Liver (tissue), 9 donors: ENCODE measurements around the gene TRIM9. TPM values are rescaled to one million over a fixed set of nuclear protein-coding genes. Genes with fewer than 3 reads are reported as not detected.

Experiments used
- DNase-seq: peaks from one replicate; pipeline ENCODE4 v3.0.0-alpha.2; 2017; ENCODE audit warnings: low spot score
- H3K27ac ChIP-seq, 2 donors: one replicate each; pipeline ENCODE4 v1.7.0; 2013; ENCODE audit warnings: inconsistent platforms in 2 of 2, low read length in 2 of 2, control low read depth in 1 of 2, low read depth in 1 of 2, mild to moderate bottlenecking in 1 of 2
- H3K27me3 ChIP-seq, 4 donors: one replicate each; pipeline versions ENCODE4 v1.6.1 to v1.7.0; 2013; ENCODE audit warnings: low read length in 3 of 4, inconsistent platforms in 1 of 4, mild to moderate bottlenecking in 1 of 4, moderate library complexity in 1 of 4; ENCODE audit not compliant: control insufficient read depth in 4 of 4, insufficient read depth in 4 of 4
- H3K36me3 ChIP-seq, 4 donors: one replicate each; pipeline versions ENCODE4 v1.6.1 to v1.7.0; 2013; ENCODE audit warnings: low read length in 3 of 4, mild to moderate bottlenecking in 3 of 4, low read depth in 1 of 4, moderate library complexity in 1 of 4; ENCODE audit not compliant: control insufficient read depth in 4 of 4, insufficient read depth in 3 of 4
- H3K4me1 ChIP-seq, 4 donors: one replicate each; pipeline versions ENCODE4 v1.6.1 to v1.7.0; 2013; ENCODE audit warnings: low read length in 3 of 4, mild to moderate bottlenecking in 3 of 4, moderate library complexity in 1 of 4; ENCODE audit not compliant: control insufficient read depth in 4 of 4, insufficient read depth in 4 of 4
- H3K4me3 ChIP-seq, 3 donors: one replicate each; pipeline versions ENCODE4 v1.6.1 to v1.7.0; 2013; ENCODE audit warnings: low read length in 3 of 3, control low read depth in 1 of 3, low read depth in 1 of 3, mild to moderate bottlenecking in 1 of 3
- H3K9ac ChIP-seq, 2 donors: one replicate each; pipeline ENCODE4 v1.7.0; 2013; ENCODE audit warnings: low read length in 2 of 2, mild to moderate bottlenecking in 2 of 2, moderate library complexity in 2 of 2, control low read depth in 1 of 2, low read depth in 1 of 2
- H3K9me3 ChIP-seq, 4 donors: one replicate each; pipeline versions ENCODE4 v1.6.1 to v1.7.0; 2013; ENCODE audit warnings: low read length in 3 of 4; ENCODE audit not compliant: control insufficient read depth in 4 of 4
- EGR1 ChIP-seq, 2 donors: IDR thresholded peaks; 2 replicates each; pipeline ENCODE4 v1.6.1; 2016 to 2018; ENCODE audit warnings: antibody characterized with exemption in 2 of 2, low read depth in 2 of 2
- FOXA2 ChIP-seq: IDR thresholded peaks from 2 replicates; pipeline ENCODE4 v1.6.1; 2016; ENCODE audit warnings: antibody characterized with exemption
- GABPA ChIP-seq, 2 donors: IDR thresholded peaks in 1 of 2; conservative IDR thresholded peaks in 1 of 2; 2 replicates each; pipeline ENCODE4 v1.6.1; 2016; ENCODE audit warnings: antibody characterized with exemption in 2 of 2, mild to moderate bottlenecking in 1 of 2, moderate library complexity in 1 of 2
- HNF4A ChIP-seq, 2 donors: conservative IDR thresholded peaks; 2 replicates each; pipeline ENCODE4 v1.6.1; 2016; ENCODE audit warnings: antibody characterized with exemption in 2 of 2, mild to moderate bottlenecking in 2 of 2
- HNF4G ChIP-seq: IDR thresholded peaks from 2 replicates; pipeline ENCODE4 v1.6.1; 2016; ENCODE audit warnings: antibody characterized with exemption
- JUND ChIP-seq, 2 donors: IDR thresholded peaks; 2 replicates each; pipeline ENCODE4 v1.6.1; 2016; ENCODE audit warnings: antibody characterized with exemption in 2 of 2
- NR2F2 ChIP-seq: IDR thresholded peaks from 2 replicates; pipeline ENCODE4 v1.6.1; 2016; ENCODE audit warnings: antibody characterized with exemption
- RXRA ChIP-seq, 2 donors: IDR thresholded peaks; 2 replicates each; pipeline ENCODE4 v1.6.1; 2017 to 2018; ENCODE audit warnings: antibody characterized with exemption in 2 of 2, mild to moderate bottlenecking in 1 of 2
- SP1 ChIP-seq: IDR thresholded peaks from 2 replicates; pipeline ENCODE4 v1.6.1; 2018; ENCODE audit warnings: antibody characterized with exemption, mild to moderate bottlenecking
- TAF1 ChIP-seq: conservative IDR thresholded peaks from 2 replicates; pipeline ENCODE4 v1.6.1; 2016; ENCODE audit warnings: antibody characterized with exemption, mild to moderate bottlenecking
- YY1 ChIP-seq: IDR thresholded peaks from 2 replicates; pipeline ENCODE4 v1.6.1; 2016; ENCODE audit warnings: antibody characterized with exemption, mild to moderate bottlenecking
- ZBTB33 ChIP-seq: IDR thresholded peaks from 2 replicates; pipeline ENCODE4 v1.6.1; 2016; ENCODE audit warnings: antibody characterized with exemption
- WGBS: extraction: QIAGEN DNeasy Blood & Tissue Kit; methylation state at CpG from one replicate; pipeline ENCODE4 v1.1.7; 2013; 5-methylcytosine and 5-hydroxymethylcytosine counted together
- polyA plus RNA-seq, 2 donors: library from polyadenylated mRNA; stranded (reverse) in 1 of 2; unstranded in 1 of 2; fragments of 200-250 nt in 1 of 2; fragments of >200 nt in 1 of 2; fragmentation: Nextera tagmentation in 1 of 2; extraction: Ambion mirVana in 1 of 2; gene quantifications; one replicate each; pipeline versions ENCODE4 v1.2.1 to v1.2.3, GENCODE V29; 2013 to 2015
- total RNA-seq, 2 donors: library from RNA; depleted of rRNA; stranded (reverse); fragments of >200 nt; gene quantifications; one replicate each; pipeline ENCODE4 v1.2.3, GENCODE V29; 2014
- TF ChIP-seq, protein P1 (sequence below): IDR thresholded peaks from 2 replicates; pipeline ENCODE4 v1.6.1; 2016; ENCODE audit warnings: antibody characterized with exemption
- TF ChIP-seq, protein P2 (sequence below): fragments of 150-350 bp; IDR thresholded peaks from 2 replicates; pipeline ENCODE4 v1.5.1; 2017; ENCODE audit warnings: improper control_type of control experiment, low read depth, low read length; ENCODE audit not compliant: missing input control
- donor health status: healthy.
- donor health status: healthy.
- donor health status: healthy.
- donor health status: healthy.
- donor health status: healthy.

Gene TRIM9
- total and polyA plus RNA-seq, 4 donors: 0.09 to 1.6 (median 0.18) TPM

- no peaks in the 10 kb centered on the region for H3K9me3 ChIP-seq
- WGBS: 95% methylated on average over 1 of the region's 1 CpG
- TF ChIP-seq NR2F2 (no peak), FOXA2 (no peak), ZBTB33 (no peak), HNF4G (no peak), HNF4A (conservative IDR thresholded peaks at IDR 0.05) (no peak), JUND (IDR thresholded peaks at IDR 0.05) (no peak), YY1 (no peak), SP1 (no peak), GABPA (IDR thresholded peaks at IDR 0.05 in 1 of 2, conservative IDR thresholded peaks at IDR 0.05 in 1 of 2) (no peak), RXRA (IDR thresholded peaks at IDR 0.05) (no peak)
- TF ChIP-seq, protein P1, sequence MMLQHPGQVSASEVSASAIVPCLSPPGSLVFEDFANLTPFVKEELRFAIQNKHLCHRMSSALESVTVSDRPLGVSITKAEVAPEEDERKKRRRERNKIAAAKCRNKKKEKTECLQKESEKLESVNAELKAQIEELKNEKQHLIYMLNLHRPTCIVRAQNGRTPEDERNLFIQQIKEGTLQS: no peak
- TF ChIP-seq, protein P2, sequence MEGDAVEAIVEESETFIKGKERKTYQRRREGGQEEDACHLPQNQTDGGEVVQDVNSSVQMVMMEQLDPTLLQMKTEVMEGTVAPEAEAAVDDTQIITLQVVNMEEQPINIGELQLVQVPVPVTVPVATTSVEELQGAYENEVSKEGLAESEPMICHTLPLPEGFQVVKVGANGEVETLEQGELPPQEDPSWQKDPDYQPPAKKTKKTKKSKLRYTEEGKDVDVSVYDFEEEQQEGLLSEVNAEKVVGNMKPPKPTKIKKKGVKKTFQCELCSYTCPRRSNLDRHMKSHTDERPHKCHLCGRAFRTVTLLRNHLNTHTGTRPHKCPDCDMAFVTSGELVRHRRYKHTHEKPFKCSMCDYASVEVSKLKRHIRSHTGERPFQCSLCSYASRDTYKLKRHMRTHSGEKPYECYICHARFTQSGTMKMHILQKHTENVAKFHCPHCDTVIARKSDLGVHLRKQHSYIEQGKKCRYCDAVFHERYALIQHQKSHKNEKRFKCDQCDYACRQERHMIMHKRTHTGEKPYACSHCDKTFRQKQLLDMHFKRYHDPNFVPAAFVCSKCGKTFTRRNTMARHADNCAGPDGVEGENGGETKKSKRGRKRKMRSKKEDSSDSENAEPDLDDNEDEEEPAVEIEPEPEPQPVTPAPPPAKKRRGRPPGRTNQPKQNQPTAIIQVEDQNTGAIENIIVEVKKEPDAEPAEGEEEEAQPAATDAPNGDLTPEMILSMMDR: no peak
- H3K36me3 ChIP-seq: no peaks in the 10 kb centered on the region
- no peaks in the 10 kb centered on the region for H3K4me1 ChIP-seq
- no peak for DNase-seq
- no peak overlapping the region for H3K4me3 ChIP-seq
- no peaks in the 10 kb centered on the region for H3K27me3 ChIP-seq
- H3K9ac ChIP-seq: no peak overlapping the region
- H3K27ac ChIP-seq: no peak overlapping the region
Observed at GRCh38 chr14:51116682-51117081, 21.8 kb upstream of the TRIM9 start.

- TF ChIP-seq TAF1 (no peak), FOXA2 (no peak), YY1 (no peak)
- TF ChIP-seq, protein P1: no peak
- 63% methylated on average over 3 of the region's 3 CpGs for WGBS
- peaks cover 0 to 5% (median 1%) of the 10 kb centered on the region in 4 donors for H3K27me3 ChIP-seq
Observed at GRCh38 chr14:51109651-51110050, 14.7 kb upstream of the TRIM9 start.

DNA sequence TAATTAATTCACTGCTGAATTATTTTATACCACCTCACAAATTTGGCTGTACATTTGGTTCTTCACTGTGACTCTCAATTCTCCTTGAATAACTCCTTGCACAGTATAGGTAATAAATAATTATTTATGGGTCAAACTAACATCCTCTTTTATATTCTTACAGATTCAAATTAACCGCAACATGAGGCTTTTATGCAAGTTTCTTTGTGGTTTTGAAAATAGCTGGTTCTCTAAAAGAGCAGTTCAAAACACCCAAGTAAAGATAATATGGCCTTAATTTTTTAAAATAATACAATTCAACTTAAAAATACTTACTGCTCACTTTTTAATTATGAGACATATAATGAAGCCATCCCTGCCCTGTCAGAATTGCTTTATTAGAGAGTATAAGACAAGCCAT is 12.9 kb upstream of the TRIM9 start:
- Histone ChIP-seq H3K36me3 (no peaks in the 10 kb centered on the region), H3K27me3 (peaks cover 0 to 5% (median 1%) of the 10 kb centered on the region in 4 donors), H3K4me3 (no peak overlapping the region), H3K9ac (no peak overlapping the region), H3K9me3 (no peaks in the 10 kb centered on the region), H3K27ac (no peak overlapping the region), H3K4me1 (no peaks in the 10 kb centered on the region)
- DNase-seq: no peak
- TF ChIP-seq RXRA (IDR thresholded peaks at IDR 0.05) (no peak), GABPA (IDR thresholded peaks at IDR 0.05 in 1 of 2, conservative IDR thresholded peaks at IDR 0.05 in 1 of 2) (no peak), EGR1 (IDR thresholded peaks at IDR 0.05; ENCODE audit: low read depth in 2 of 2) (no peak)
- WGBS: 86% methylated on average over 1 of the region's 1 CpG

More at GRCh38 chr14:51109651-51110050, 14.7 kb upstream of the TRIM9 start:
- H3K4me1 ChIP-seq: no peaks in the 10 kb centered on the region
- H3K9ac ChIP-seq: no peak overlapping the region
- DNase-seq: no peak
- H3K9me3 ChIP-seq: no peaks in the 10 kb centered on the region
- no peak overlapping the region for H3K4me3 ChIP-seq
- H3K27ac ChIP-seq: no peak overlapping the region
- no peaks in the 10 kb centered on the region for H3K36me3 ChIP-seq
